GM19035 (cell line): ENCODE measurements around the gene DDR1.
"Not testable (repeated sequence)": the region's sequence is repeated elsewhere in the genome, so short reads cannot be mapped to it uniquely, and the experiment has no call there.

Source experiments
- ATAC-seq: cut with Tn5 transposase; IDR thresholded peaks from one replicate; pipeline ENCODE4 v1.9.1; 2021; ENCODE audit not compliant: unreplicated experiment

DDR1 gene

DNA sequence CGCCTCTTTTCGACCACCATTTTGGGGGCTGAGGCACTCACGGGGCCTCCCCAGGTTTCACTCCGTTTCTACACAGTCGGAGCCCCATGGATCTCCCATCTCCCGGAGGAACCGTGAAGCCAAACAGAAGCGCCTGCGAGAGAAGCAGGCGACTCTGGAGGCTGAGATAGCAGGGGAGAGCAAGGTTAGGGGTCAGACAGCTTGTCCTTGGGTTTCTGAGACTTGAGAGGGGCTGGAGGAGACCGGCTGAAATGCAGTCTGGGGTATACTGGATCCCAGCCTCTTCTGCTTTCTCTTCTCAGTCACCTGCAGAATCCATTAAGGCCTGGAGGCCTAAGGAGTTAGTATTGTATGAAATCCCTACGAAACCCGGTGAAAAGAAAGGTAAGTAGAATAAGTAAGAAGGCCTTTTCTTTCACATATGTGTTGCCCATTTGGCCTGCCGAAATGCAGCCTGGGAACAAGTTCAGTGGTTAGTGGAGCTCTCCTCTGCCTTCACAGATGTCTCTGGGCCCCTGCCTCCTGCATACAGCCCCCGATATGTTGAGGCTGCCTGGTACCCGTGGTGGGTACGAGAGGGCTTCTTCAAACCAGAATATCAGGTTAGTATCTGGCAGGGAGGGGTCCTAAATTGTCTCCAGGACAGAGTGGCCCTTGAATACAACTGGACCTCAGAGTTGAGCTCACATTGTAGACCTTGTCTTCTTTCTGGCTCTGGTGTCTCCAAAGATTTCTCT, 30.7 kb downstream of the DDR1 start:
- ATAC-seq: no peak

DNA sequence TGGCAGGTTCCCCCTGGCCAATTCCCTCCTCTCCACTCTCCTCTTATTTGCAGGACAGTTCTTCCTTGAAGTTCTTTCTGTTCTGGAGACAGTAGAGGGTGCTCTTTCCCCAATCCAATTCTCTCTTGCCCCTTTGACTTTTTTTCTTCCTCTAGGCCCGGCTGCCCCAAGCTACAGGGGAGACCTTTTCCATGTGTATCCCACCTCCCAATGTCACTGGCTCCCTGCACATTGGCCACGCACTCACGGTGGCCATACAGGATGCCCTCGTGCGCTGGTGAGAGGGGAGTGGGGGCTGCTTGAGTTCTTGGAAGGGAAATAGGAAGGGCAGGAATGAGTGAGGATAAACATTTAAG, 31.2 kb downstream of the DDR1 start:
- ATAC-seq: no peak

DNA sequence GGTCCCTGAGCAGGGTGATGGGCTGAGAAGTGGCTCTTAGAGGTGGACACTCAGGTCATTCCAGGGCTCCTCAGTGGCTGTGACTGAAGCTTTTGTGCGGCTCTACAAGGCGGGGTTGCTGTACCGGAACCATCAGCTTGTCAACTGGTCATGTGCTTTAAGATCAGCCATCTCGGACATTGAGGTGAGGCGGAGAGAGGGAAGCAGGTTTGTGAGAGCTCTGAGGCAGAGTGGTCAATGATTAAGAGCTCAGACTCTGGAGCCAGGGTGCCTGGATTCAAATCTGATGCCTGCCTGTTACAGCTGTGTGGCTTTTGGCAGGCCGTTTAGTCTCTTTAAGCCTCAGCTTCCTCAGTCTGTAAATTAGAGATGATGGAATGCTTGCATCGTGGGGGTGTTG, 32.7 kb downstream of the DDR1 start:
- ATAC-seq: no peak

DNA sequence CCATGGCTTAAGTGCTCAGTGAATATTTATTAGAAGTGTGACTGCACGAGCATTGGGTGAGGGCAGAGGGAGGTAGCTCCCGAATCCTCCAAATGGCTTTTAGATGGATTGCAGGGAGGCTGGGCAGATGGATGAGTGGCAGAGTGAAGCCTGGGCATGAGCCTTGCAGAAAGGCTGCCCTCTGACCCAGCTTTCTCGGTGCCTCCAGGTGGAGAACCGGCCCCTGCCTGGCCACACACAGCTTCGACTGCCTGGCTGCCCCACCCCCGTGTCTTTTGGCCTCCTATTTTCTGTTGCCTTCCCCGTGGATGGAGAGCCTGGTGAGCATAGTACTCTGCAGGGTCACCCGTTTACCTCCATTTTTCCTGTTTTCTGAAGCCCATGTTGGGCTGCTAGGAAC, 33.2 kb downstream of the DDR1 start:
- no peak for ATAC-seq

DNA sequence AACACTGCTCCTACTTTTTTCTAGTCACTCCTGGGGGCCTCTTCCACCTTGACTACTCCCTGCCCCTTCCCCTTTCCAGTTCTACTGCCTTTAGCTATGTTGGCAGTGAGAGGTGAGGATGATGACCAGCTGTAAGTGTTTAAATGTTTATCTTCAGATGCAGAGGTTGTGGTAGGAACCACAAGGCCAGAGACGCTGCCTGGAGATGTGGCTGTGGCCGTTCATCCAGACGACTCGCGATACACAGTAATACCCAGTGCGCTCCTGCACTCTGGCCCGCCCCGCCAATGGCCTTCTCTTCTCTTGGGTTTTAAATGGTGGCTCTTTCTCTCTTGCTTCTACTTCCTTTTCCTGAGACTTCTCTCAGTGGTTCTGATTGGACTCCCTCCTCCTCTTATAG, 34.4 kb downstream of the DDR1 start:
- ATAC-seq: no peak

DNA sequence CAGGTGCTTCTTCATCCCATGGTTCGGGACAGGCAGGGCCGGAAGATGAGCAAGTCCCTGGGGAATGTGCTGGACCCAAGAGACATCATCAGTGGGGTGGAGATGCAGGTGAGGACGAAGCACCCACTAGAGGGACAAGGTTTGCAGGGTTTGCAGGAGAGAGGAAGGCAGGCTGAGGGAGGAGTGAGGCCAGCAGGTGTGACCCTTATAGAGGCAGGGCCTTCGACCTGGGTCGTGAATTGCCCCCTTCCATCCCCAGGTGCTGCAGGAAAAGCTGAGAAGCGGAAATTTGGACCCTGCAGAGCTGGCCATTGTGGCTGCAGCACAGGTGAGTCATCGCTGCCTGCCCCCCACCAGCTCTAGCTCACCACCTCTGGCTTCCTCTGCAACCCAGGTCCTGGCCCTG, 38.1 kb downstream of the DDR1 start:
- ATAC-seq: no peak

DNA sequence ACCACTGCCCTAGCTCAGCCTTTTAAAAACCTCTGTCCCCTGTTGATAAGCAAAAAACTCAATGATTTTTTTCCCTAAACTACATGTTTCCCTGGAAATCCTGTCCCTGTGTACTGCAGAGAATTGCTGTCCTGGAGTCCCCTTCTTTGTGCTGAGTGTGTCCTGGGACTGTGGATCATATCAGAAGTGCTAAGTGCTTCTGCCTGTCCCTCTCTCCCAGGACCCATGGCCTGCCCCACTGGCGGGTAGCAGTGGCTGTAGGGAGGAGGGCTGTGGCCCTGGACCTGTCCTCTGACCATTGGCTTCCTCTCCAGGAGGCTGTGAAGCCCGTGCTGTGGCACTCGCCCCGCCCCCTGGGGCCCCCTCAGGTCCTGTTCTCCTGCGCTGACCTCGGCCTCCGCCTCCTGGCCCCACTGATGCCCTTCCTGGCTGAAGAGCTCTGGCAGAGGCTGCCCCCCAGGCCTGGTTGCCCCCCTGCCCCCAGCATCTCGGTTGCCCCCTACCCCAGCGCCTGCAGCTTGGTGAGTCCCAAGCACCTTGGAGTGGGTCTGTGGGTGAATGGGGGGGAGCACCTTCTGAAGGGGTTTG, 39.8 kb downstream of the DDR1 start:
- not testable (repeated sequence) for ATAC-seq

DNA sequence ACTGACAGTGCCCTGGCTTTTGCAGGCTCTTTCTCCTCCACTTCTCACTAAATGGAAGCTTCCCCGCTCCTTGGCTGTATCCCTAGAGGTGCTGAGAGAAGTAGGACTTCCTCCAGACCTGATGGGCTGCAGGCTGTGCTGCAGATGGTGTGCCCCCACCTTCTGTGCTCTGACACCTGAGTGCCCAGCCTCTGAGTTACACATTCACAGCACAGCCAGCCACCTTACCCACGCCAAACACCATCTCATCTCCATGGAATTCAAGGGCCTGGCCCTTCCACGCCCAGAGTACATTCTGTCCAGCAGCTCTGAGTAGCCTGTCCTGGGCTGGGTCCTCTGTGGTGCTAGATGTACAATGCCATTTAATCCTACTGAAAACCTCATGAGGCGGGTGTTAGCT, 42.3 kb downstream of the DDR1 start:
- no peak for ATAC-seq

DNA sequence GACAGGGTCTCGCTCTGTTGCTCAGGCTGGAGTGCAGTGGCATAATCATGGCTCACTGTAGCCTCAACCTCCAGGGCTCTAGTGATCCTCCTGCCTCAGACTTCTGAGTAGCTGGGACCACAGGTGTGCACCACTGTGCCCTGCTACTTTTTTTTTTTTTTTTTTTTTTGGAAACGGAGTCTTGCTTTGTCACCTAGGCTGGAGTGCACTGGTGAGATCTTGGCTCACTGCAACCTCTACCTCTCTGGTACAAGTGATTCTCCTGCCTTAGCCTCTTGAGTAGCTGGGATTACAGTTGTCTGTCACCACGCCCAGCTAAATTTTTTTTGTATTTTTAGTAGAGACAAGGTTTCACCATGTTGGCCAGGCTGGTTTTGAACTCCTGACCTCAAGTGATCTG, 42.8 kb downstream of the DDR1 start:
- not testable (repeated sequence) for ATAC-seq

DNA sequence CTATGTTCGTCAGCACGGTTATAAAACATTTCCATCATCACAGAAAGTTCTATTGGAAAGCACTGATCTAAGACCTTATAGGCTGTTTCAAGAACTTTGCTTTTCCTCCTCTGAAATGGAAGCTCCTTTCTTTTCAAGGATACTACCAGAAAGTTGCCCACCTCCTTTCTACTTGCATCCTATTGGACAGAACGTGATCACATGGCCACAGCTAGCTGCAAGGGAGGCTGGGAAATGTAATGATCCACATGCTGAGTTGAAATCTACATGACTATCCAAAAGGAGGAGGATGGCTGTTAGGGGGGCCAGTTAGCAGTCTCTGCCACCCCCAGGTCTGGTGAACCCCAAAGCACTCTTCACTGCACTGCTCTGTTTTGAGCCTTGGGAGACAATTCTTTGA, 44.4 kb downstream of the DDR1 start:
- ATAC-seq: no peak

DNA sequence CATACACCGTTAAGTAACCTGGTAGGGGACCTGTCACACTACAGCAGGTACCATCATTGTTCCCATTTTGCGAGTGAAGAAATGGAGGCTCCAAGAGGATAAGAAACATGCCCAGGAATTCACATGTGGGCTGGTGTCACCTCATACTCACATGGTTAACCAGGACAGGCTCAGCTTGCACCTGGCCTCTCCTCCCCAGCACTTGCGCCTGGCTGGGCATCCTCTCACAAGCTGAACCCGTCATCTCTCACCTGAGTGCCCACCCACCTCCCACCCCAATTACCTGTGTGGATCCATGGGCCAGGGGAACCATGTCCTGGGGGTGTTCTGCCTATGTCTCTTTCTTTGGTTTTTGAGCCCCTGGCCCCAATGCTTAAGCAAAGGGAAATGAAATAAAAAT, 46.2 kb downstream of the DDR1 start:
- ATAC-seq: no peak

DNA sequence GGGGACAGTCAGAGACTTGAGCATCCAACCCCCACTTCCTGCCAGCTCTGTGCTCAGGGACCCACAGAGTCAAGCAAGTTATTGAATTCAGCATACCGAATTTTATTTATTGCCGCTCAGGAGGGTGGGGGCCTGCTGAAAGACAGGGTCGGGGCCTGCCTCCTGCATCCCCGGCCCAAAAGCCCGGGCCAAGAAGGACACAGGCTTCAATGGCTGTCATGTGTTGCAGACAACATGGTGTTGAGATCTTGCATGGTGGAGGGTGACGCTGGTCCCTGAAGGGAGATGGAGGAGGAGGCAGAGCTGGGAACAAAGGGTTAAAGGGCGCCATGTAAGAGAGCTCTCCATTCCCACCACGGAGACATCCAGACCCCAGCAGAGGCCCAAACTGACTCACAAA, 47.0 kb downstream of the DDR1 start:
- no peak for ATAC-seq

DNA sequence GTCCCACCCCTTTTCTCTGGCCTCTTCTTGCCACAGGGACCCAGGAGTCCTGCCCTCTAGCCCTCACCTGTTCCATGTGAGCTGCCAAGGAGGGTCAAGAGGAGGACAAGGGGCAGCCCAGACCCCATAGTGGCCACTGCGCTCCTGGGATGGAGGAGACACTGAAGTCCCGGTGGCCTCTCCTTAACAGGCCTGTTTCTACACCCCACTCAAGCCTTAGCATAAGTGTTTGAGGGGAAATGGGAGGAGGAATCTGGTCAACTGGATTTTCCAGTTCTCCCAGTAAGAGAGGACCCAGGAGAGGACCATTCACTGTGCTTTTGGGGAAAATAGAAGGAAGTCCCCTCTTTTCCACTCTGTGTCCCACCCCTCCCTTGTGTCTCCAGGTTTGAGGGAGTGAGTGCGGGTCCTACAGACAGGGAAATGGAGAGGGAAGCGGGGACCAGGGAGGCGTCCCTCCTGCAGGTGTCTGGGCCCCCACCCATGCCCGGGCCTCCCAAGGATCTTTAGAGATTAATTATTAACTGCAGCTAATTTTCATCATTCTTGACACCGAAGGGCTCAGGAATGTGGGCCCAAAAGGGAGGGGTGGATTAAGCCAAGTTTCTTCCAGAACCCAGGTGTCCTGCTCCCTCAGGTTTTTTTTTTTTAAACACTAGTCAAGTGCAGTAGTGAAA, 47.8 kb downstream of the DDR1 start, which contains the start of gene SFTA2:
Gene SFTA2 (minus strand): TSS at position 202 of the 677 bp plus-strand sequence. CDS start 74 bp downstream, at position 128.
- ATAC-seq: no peak

DNA sequence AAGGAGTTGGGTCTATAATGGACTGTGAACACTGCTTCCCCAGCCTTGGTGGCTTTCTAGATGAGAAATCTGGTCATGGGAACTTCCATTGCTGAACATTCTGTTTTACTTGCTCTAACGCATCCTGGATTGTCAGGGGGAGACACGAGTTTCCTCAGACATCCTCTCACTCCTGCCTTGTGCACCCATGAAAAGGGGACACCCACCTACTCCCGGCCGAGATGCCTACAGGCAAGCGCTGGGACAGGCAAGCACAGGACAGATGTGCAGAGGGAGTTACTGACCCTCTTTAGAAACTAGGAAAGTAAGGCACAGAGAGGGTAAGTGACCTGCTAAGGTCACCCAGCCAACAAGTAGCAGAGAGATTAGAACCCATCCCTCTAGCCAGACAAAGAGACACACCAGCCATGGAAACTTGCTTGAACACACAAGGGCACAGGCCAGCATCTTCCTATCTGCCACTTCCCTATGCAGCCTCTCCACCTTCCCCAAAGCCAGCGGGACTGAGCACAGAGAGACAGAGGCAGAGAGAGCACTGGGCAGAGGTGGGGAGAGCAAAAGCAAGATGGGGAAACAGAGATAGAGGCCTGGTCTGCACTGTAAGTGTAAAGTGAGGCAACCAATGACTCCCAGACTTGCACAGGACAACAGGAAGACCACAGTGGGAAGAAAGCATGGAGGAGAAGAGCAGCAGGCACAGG, 48.5 kb downstream of the DDR1 start:
- ATAC-seq: no peak

DNA sequence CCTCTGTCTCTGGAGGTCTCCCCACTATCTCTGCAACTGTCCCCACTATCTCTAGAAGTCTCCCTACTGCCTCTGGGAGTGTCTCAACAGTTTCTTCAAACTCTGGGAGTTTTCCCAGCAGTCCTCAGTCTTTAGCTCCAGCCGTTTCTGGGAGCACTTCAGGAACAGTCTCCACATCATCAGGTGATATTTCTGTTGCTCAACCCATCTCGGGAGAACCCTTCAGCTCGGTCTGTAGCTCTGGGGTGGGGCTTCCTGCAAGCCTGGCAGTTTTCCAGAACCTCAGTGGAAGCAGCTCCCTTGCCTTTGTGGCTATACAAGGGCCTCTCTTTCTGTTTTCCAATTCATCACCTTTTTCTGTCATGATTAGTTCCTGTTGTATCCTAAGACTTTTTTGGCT, 50.7 kb downstream of the DDR1 start:
- ATAC-seq: no peak

DNA sequence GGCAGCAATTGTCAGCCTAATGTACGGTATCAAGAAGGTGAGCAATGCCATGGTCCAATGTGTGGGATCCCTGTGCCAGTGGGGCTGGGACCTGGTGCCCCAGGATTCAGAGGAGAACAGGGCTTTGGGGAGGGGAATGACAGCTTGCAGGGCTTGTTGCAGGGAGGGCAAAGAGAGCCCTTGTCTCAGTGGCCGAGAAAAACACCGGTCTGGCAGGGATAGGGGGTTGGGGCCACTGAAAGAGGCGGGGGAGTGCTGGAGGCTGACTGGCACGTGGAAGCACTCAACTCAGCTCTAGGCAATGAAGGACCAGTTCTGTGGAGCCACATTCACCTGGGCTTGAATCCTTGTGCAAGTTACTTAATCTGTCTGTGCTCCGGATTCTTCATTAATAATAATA, 52.9 kb downstream of the DDR1 start:
- no peak for ATAC-seq

DNA sequence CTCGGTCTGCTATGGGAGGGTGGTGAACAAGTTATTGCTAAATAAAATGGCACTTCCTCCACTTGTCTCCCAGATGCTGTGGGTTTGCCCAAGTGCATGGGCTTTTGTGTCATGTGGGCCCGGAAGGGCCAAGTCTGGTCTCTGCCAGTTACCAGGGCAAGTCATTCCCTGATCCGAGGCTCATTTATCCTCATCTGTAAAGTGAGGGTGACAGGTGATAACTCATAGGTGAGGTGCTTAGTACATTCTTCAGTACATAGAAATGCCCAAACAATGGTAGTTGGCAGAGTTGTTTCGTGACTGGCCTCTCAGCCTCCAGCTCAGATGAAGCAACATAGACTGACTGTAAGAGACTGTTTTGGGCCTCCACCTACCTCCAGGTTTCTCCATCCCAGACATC, 54.4 kb downstream of the DDR1 start:
- ATAC-seq: no peak

DNA sequence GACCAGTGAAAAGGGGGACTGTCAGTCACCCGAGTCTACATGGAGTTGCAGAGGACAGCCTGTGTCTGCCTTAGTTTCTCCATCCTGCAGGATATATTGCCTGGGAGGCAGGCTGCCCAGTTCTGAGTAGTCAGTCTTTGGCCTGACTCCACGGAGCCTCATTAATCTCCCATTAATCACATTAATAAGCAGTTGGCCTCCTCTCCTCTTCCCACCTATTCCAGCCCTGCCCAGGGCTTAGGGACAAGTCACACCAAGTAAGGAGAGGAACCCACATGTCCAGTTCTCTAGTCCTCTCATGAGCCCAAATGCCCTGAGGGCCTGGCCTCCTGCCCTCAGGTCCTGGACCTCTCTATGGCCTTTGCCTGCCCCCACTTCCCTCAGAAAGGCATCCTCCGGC, 55.2 kb downstream of the DDR1 start:
- no peak for ATAC-seq

DNA sequence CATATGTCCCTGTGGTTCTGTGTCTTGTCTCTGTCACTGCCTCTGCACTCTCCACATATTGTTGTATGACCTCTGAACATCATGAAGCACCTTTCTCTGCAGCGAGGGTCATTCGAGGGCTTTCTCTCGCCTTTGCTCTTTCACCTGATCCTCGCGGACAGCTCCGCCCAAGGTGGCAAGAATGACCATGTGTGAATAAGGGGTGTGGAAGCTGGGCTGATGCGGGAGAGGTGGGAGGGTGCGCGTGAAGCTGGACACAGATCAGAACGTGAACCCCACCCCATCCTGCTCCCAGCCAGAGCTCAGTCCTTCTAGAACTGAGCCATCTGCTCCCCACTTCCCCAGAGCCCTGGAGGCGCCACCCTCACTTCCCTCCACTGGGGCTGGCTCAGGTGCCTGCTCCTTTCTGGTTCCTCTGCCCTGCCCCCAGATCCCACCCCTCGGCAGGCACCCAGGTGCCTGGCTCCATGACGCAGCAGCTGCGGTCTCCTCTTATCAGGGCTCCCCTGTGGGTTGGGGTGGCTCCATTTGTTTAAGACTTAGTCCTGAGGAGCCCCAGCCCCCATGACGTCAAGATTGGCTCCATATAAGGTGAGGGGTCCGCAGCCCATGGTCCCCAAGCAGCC, 56.2 kb downstream of the DDR1 start, which contains the start of gene MUCL3:
Gene MUCL3 (plus strand): TSS at position 613 of the 626 bp plus-strand sequence. CDS start 27 bp downstream, outside the sequence.
- ATAC-seq: no peak

DNA sequence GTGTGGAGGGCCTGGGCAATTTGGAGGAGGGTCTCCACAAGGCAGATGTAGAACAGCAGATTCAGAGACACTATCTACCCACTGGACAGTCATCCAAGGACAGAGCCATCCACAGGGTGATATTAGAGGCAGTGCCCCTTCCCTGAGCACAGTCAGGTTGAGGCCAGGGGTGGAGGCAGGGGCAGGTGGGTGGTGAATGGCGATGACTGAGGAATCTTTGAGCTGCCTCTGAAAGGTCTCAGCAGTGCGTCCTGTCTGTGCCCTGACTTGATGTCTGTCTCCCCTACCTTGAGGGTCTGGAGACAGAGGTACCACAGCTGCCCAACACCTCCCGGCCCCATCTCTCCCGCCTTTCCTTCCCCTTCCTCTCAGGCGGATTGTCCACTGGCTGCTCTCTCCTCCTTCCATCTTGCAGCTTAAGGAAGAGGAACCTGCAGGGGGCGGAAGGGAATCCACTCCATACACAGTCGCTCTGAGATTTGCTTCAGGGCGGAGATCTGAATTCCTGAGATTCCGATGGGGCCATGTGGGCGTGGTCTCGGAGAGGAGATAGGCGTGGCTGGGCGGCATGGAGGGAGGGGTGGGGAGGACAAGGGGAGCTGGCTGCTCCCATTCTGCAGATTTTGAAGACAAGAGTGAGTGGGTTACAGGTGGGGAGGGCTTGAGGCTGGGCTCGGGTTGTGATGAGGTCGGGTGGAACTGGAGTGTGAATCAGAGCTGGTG, 58.2 kb downstream of the DDR1 start:
- no peak for ATAC-seq

DNA sequence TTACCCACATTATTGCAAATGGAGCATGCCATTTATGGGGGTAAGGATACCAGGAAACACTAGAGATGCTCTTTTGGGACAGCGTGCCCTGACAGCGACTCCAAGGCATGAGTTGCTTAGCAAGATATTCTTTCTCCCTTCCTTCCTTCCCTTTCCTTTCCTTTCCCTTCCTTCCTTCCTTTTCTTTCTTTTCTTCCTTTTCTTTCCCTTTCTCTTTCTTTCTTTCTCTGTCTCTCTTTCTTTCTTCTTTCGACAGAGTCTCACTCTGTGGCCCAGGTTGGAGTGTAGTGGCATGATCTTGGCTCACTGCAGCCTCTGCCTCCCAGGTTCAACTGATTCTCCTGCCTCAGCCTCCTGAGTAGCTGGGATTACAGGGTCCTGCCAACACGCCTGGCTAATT, 59.7 kb downstream of the DDR1 start:
- no peak for ATAC-seq
